GM10847 (cell line): ENCODE data around the gene MARCHF4.

Experiments used
- POLR2A ChIP-seq: IDR thresholded peaks from 2 replicates; pipeline ENCODE4 v1.6.1; 2011; ENCODE audit not compliant: insufficient read length; ENCODE audit errors: extremely low read depth

MARCHF4 gene

GRCh38 chr2:216404010-216404618, 31.8 kb upstream of the MARCHF4 start:
- TF ChIP-seq POLR2A: no peak

GRCh38 chr2:216402751-216403150, 30.5 kb upstream of the MARCHF4 start:
- no peak for TF ChIP-seq POLR2A

DNA sequence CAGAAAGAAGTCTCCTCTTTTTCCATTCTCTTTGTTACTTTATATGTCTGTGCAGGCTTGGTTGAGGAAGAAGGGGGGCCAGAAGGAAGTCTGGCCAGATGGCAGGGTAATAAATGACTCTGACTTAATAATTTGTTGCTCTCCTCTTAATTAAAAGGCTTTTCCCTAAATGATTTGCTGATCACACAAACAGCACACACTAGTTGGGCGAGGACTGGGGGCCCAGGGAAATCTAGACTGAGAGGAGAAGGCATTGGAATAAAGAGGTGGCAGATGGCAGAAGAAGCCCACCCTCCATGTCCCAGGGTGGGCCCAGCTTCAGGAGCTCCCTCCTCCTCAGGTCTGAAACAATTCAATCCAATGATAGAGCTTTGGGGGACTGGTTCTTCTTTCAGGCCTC, 27.3 kb upstream of the MARCHF4 start:
- TF ChIP-seq POLR2A: no peak

DNA sequence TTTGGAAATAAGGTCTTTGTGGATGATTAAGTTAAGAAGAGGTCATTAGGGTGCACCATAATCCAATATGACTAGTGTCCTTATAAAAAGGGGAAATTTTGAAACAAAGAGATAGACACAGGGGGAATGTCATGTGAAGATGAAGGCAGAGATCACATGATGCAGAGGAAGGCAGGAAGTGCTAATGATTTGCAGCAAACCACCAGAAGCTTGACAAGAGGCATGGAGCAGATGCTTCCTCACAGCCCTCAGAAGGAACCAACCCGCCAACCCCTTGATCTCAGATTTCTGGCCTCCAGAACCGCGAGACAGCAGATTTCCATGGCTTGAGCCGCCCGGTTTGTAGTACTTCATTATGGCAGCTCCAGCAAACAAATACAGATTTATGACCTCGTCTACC, 22.6 kb upstream of the MARCHF4 start:
- no peak for TF ChIP-seq POLR2A

DNA sequence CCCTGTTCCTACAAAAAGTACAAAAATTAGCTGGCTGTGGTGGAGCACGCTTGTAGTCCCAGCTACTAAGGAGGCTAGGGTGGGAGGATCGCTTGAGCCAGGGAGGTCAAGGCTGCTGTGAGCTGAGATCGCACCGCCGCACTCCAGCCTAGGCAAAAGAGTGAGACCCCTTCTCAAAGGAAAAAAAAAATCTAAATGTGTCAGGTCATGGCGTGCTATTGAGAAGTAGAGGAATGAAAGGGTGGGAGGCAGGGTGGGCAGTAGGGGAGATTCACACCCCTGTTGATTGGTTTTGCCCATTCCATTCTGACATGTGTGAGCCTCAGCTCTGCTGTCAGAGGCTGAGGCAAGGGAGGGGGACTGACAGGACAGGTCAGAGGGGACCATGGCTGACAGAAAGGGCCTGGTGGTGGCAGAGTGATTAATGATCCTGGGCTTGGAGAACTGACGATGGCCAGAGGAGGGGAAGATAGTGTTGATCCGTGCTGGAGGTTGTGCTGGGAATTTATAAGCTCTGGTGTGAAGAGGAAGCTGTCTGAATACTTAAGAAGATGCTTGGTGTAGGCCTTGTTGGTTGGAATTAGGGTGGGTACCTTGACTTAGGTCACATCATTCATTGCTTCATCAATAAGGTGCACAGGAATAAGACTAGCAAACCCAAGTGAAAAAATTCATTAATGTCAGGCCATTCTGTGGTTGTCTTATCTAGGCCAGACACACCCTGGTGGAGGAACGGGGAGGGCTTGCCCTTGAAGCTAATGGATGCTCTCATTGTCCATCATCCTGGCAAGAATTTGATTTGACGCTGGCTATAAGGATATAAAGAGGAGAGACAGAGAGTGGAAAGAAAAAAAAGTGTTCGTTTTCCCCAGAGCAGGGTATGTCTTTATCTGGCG, 20.9 kb upstream of the MARCHF4 start:
- no peak for TF ChIP-seq POLR2A

DNA sequence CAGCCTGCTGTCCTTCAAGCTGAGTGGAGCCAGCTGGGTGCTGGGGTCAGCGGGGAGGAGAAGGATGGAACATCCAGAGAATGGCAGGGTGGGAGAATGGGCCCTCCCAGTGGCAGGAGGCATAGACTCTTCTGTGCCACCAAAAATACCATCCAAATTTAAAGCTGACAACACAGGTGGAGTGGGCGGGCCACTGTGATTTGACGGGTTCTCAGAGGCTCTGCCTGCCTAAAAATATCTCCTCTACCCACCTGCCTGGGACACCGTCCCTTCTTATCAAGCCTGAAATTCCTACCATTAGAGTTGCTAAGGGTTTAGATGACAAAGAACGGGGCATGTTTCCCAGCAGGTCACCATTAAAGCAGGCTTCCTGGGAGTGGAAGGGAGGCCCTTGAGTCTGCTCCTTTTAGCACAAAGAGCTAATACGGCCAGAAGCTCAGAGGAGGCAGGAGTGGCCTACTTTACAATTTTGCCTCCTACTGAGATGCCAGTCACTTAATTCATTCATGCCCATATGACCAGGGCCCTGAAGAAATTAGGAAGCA, 19.8 kb upstream of the MARCHF4 start:
- no peak for TF ChIP-seq POLR2A

GRCh38 chr2:216391401-216391800, 19.1 kb upstream of the MARCHF4 start:
- TF ChIP-seq POLR2A: no peak

- no peak for TF ChIP-seq POLR2A
Observed at GRCh38 chr2:216389570-216389969, 17.3 kb upstream of the MARCHF4 start.

- no peak for TF ChIP-seq POLR2A
Observed at GRCh38 chr2:216388046-216388884, 16.0 kb upstream of the MARCHF4 start.

DNA sequence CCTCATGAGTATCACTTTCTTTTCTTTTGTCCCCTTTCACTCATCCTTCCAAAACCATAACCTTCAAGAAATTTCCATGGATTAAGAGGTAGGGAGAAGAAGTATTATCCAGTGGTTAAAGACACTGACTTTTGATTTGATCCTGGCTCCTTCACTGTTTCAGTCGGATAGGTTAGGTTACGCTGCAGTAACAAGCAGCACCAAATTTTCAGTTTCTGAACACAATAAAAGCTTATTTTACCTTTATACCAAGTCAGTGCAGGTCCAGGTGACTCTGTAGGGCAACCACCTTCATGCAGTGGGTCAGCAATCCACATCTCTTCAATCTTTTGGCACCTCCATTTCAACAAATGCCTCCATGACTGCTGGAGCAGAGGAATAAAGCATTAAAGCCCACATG, 15.0 kb upstream of the MARCHF4 start:
- TF ChIP-seq POLR2A: no peak

- no peak for TF ChIP-seq POLR2A
Observed at GRCh38 chr2:216385478-216385877, 13.2 kb upstream of the MARCHF4 start.

DNA sequence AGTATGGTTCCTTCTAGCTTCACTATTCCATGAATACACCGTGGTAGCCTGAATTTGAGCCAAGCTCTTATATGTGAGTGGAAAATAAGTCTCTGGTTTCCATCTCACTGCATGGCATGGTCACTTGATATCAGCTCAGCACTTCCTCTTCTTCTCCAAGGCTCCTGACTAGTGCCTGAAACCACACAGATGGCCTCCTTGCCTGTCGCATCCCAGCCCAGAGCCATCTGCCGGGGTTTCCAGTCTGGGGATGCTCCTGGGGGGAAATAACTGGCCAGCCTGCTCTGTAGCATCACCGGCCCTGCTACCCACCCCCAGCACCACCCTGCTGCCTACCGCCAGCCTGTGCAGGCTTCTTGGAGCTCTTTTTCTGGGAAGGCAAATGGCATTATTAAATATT, 7.7 kb upstream of the MARCHF4 start:
- no peak for TF ChIP-seq POLR2A

GRCh38 chr2:216375286-216375685, 3.0 kb upstream of the MARCHF4 start:
- TF ChIP-seq POLR2A: no peak

GRCh38 chr2:216373896-216374295, 1.6 kb upstream of the MARCHF4 start:
- TF ChIP-seq POLR2A: no peak

DNA sequence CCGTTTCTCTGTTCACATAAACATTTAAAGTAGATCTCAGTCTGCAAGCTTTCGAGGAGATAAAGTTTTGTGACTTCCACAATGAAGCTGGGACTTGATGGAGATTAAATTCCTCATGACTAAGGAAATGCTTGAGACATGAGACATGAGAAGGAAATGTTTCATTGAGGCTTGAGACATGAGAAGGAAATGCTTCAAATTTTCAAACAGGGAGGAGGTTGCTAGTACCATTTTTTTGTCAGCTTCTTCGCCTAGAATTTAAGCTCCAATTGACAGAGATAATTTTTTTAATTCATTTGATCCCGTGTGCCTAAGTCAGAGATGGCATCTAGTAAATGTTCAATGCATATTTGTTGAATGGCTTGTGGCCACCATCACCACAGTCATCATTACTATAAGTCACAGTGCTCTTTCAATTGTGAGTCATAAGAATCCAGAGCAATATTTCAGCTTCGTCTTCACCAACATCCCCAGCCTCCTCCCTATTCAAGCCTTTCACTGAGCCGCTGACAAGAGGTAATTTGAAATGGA, 543 bp upstream of the MARCHF4 start:
- TF ChIP-seq POLR2A: no peak
